GM19328 (cell line): ENCODE results near the gene MSMB.

ENCODE experiments used
- ATAC-seq: cut with Tn5 transposase; IDR thresholded peaks from one replicate; pipeline ENCODE4 v1.9.1; 2021; ENCODE audit warnings: mild to moderate bottlenecking, moderate library complexity; ENCODE audit not compliant: unreplicated experiment

MSMB gene

GRCh38 chr10:46035923-46036849 is 9.9 kb downstream of the MSMB start:
- no peak for ATAC-seq

GRCh38 chr10:46033602-46034011 is 12.5 kb downstream of the MSMB start:
- no peak for ATAC-seq

- no peak for ATAC-seq
Measured at GRCh38 chr10:46031648-46032532, 14.2 kb downstream of the MSMB start.

GRCh38 chr10:46030091-46030937 is 15.8 kb downstream of the MSMB start, which contains the start of gene NCOA4:
TSS of gene NCOA4 (minus strand) at chr10:46030623. CDS start at chr10:46016680, 13,943 bp downstream.
- ATAC-seq, result peak; percentile 95

GRCh38 chr10:46029461-46030030 is 16.5 kb downstream of the MSMB start:
- no peak for ATAC-seq

- ATAC-seq, result peak; percentile 40
Measured at GRCh38 chr10:46028584-46029460, 17.2 kb downstream of the MSMB start.

GRCh38 chr10:46026106-46026505 is 20.0 kb downstream of the MSMB start:
- ATAC-seq, result no peak

GRCh38 chr10:46025406-46025805 is 20.7 kb downstream of the MSMB start:
- no peak for ATAC-seq

- ATAC-seq, result no peak
Measured at GRCh38 chr10:46024948-46025347, 21.1 kb downstream of the MSMB start.

- peak; percentile 94 for ATAC-seq
Measured at GRCh38 chr10:46022978-46023702, 22.9 kb downstream of the MSMB start.

- no peak for ATAC-seq
Measured at GRCh38 chr10:46020344-46020657, 25.8 kb downstream of the MSMB start.

- ATAC-seq, result no peak
Measured at GRCh38 chr10:46019569-46020343, 26.3 kb downstream of the MSMB start.

- ATAC-seq, result no peak
Measured at GRCh38 chr10:46019177-46019528, 26.9 kb downstream of the MSMB start.

- ATAC-seq, result no peak
Measured at GRCh38 chr10:46018453-46019176, 27.5 kb downstream of the MSMB start.

- no peak for ATAC-seq
Measured at GRCh38 chr10:46017733-46018132, 28.3 kb downstream of the MSMB start.

- no peak for ATAC-seq
Measured at GRCh38 chr10:46016811-46017210, 29.3 kb downstream of the MSMB start.

- no peak for ATAC-seq
Measured at GRCh38 chr10:46016190-46016589, 29.9 kb downstream of the MSMB start.
